ENCODE data around the gene NDUFAF7. TPM values are rescaled to one million over a fixed set of nuclear protein-coding genes. Genes with fewer than 3 reads are reported as not detected.

NDUFAF7 gene
- polyA plus RNA-seq, 1 donor from 2014 or later = 132 TPM

DNA sequence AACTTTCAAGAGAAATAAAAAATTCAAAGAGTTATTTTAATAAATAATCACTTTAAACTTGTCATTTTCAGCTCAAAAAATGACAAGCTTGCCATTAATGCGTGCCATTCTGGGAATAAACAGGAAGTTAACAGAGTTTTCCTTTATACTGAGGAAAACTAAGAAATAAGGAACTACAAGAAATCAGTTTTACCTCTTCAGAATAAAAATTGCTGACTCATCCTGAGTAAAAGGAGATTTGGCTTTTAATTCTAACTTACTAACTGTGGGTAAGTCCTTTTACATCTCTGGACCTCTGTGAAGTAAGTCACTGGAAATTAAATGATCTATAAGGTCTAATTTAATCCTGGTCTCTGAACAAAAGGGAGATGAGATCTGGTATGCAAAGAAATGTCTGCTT, 16.2 kb upstream of the NDUFAF7 start:
- no peak overlapping the region for H3K9ac ChIP-seq (ENCODE audit: low read length)
- H3K79me2 ChIP-seq (replicated peaks; ENCODE audit: insufficient read depth, low read length) = no peaks in the 10 kb centered on the region
- peaks cover 26% of the 10 kb centered on the region for H3K36me3 ChIP-seq (ENCODE audit: insufficient read depth, low read length)
- H3K9me2 ChIP-seq (ENCODE audit: insufficient read depth, low read length) = no peaks in the 10 kb centered on the region
- H4K20me1 ChIP-seq (ENCODE audit: insufficient read depth) = no peaks in the 10 kb centered on the region
- TF ChIP-seq EP300 (conservative IDR thresholded peaks at IDR 0.05; ENCODE audit: poor library complexity, severe bottlenecking) (no peak), TAF1 (IDR thresholded peaks at IDR 0.05; ENCODE audit: low read depth) (no peak), RAD21 (conservative IDR thresholded peaks at IDR 0.05) (no peak), POLR2AphosphoS5 (IDR thresholded peaks at IDR 0.05) (no peak), CTCF (IDR thresholded peaks at IDR 0.05; ENCODE audit: poor library complexity, severe bottlenecking) (no peak), SMC3 (conservative IDR thresholded peaks at IDR 0.05; ENCODE audit: poor library complexity) (no peak), MXI1 (conservative IDR thresholded peaks at IDR 0.05; ENCODE audit: poor library complexity, severe bottlenecking) (no peak), REST (IDR thresholded peaks at IDR 0.05; ENCODE audit: borderline replicate concordance) (no peak), EZH2 (IDR thresholded peaks at IDR 0.05; ENCODE audit: borderline replicate concordance, insufficient read depth, low read length, poor library complexity, severe bottlenecking) (no peak)
- H3K4me2 ChIP-seq (ENCODE audit: low read length) = no peak overlapping the region
- H3K9me3 ChIP-seq (ENCODE audit: low read length) = no peaks in the 10 kb centered on the region
- H3F3A ChIP-seq (ENCODE audit: insufficient read depth, low read length, poor library complexity, severe bottlenecking) = no peaks in the 10 kb centered on the region
- no peaks in the 10 kb centered on the region for H3K27me3 ChIP-seq (ENCODE audit: insufficient read depth, low read depth, low read length)
- H3K27ac ChIP-seq (ENCODE audit: low read length) = no peak overlapping the region
- H3K4me3 ChIP-seq (ENCODE audit: low read length) = no peak overlapping the region
- no peak overlapping the region for H2AFZ ChIP-seq (ENCODE audit: low read depth, low read length)

- H3K27ac ChIP-seq (ENCODE audit: low read length) = no peak overlapping the region
- no peaks in the 10 kb centered on the region for H3K79me2 ChIP-seq (replicated peaks; ENCODE audit: insufficient read depth, low read length)
- H2AFZ ChIP-seq (ENCODE audit: low read depth, low read length) = no peak overlapping the region
- H3K9ac ChIP-seq (ENCODE audit: low read length) = no peak overlapping the region
- no peaks in the 10 kb centered on the region for H4K20me1 ChIP-seq (ENCODE audit: insufficient read depth)
- no peaks in the 10 kb centered on the region for H3F3A ChIP-seq (ENCODE audit: insufficient read depth, low read length, poor library complexity, severe bottlenecking)
- TF ChIP-seq CTCF (IDR thresholded peaks at IDR 0.05; ENCODE audit: poor library complexity, severe bottlenecking) = no peak
- no peak for TF ChIP-seq EZH2 (IDR thresholded peaks at IDR 0.05; ENCODE audit: borderline replicate concordance, insufficient read depth, low read length, poor library complexity, severe bottlenecking)
- TF ChIP-seq TAF1 (IDR thresholded peaks at IDR 0.05; ENCODE audit: low read depth) = no peak
- TF ChIP-seq POLR2AphosphoS5 (IDR thresholded peaks at IDR 0.05) = no peak
- TF ChIP-seq MXI1 (conservative IDR thresholded peaks at IDR 0.05; ENCODE audit: poor library complexity, severe bottlenecking) = no peak
- no peak for TF ChIP-seq RAD21 (conservative IDR thresholded peaks at IDR 0.05)
- TF ChIP-seq EP300 (conservative IDR thresholded peaks at IDR 0.05; ENCODE audit: poor library complexity, severe bottlenecking) = no peak
- no peak for TF ChIP-seq REST (IDR thresholded peaks at IDR 0.05; ENCODE audit: borderline replicate concordance)
- no peak for TF ChIP-seq SMC3 (conservative IDR thresholded peaks at IDR 0.05; ENCODE audit: poor library complexity)
- no peaks in the 10 kb centered on the region for H3K9me2 ChIP-seq (ENCODE audit: insufficient read depth, low read length)
- no peaks in the 10 kb centered on the region for H3K27me3 ChIP-seq (ENCODE audit: insufficient read depth, low read depth, low read length)
- H3K4me3 ChIP-seq (ENCODE audit: low read length) = no peak overlapping the region
- no peak overlapping the region for H3K4me2 ChIP-seq (ENCODE audit: low read length)
- H3K36me3 ChIP-seq (ENCODE audit: insufficient read depth, low read length) = peaks cover 11% of the 10 kb centered on the region
- no peaks in the 10 kb centered on the region for H3K9me3 ChIP-seq (ENCODE audit: low read length)
Observed at GRCh38 chr2:37219046-37219445, 12.4 kb upstream of the NDUFAF7 start.

All from neural cell (in vitro differentiated cells).